ENCODE measurements around the gene GDE1.

GDE1 gene

DNA sequence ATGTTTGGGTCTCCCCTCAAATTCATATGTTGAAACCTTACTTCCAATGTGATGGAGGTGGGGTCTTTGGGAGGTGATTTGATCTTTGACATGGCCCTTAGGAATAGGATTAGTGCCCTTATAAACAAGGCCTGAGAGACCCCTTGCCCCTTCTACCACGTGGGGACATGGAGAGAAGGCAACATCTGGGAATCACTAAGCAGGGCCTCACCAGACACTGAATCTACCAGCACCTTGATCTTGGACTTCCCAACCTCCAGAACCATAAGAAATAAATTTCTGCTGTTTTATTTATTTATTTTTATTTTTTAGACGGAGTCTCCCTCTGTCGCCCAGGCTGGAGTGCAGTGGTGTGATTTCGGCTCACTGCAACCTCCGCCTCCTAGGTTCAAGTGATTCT is 40.1 kb downstream of the GDE1 start:
- Histone ChIP-seq H3K9ac (ENCODE audit: low read length) (no peak overlapping the region), H3K9me3 (ENCODE audit: insufficient read depth, low read length) (no peaks in the 10 kb centered on the region), H2AFZ (ENCODE audit: low read depth, low read length, severe bottlenecking) (no peak overlapping the region), H3K9me2 (replicated peaks; ENCODE audit: insufficient read depth, low read length) (no peaks in the 10 kb centered on the region), H4K20me1 (ENCODE audit: low read depth, low read length) (no peaks in the 10 kb centered on the region), H3F3A (ENCODE audit: insufficient read depth) (no peaks in the 10 kb centered on the region), H3K27ac (ENCODE audit: low read depth, low read length) (no peak overlapping the region), H3K27me3 (ENCODE audit: low read length) (no peaks in the 10 kb centered on the region), H3K4me2 (ENCODE audit: low read depth, low read length, poor library complexity, severe bottlenecking) (no peak overlapping the region), H3K79me2 (ENCODE audit: insufficient read depth, low read length) (no peaks in the 10 kb centered on the region), H3K4me3 (ENCODE audit: insufficient read depth, low read length, poor library complexity, severe bottlenecking) (no peak overlapping the region), H3K36me3 (ENCODE audit: low read length) (no peaks in the 10 kb centered on the region)
- TF ChIP-seq, protein P1, sequence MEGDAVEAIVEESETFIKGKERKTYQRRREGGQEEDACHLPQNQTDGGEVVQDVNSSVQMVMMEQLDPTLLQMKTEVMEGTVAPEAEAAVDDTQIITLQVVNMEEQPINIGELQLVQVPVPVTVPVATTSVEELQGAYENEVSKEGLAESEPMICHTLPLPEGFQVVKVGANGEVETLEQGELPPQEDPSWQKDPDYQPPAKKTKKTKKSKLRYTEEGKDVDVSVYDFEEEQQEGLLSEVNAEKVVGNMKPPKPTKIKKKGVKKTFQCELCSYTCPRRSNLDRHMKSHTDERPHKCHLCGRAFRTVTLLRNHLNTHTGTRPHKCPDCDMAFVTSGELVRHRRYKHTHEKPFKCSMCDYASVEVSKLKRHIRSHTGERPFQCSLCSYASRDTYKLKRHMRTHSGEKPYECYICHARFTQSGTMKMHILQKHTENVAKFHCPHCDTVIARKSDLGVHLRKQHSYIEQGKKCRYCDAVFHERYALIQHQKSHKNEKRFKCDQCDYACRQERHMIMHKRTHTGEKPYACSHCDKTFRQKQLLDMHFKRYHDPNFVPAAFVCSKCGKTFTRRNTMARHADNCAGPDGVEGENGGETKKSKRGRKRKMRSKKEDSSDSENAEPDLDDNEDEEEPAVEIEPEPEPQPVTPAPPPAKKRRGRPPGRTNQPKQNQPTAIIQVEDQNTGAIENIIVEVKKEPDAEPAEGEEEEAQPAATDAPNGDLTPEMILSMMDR (IDR thresholded peaks at IDR 0.05; ENCODE audit: insufficient read depth, low read length, poor library complexity, severe bottlenecking): no peak
- no peak for TF ChIP-seq EZH2phosphoT487 (conservative IDR thresholded peaks at IDR 0.05; ENCODE audit: low read length)

DNA sequence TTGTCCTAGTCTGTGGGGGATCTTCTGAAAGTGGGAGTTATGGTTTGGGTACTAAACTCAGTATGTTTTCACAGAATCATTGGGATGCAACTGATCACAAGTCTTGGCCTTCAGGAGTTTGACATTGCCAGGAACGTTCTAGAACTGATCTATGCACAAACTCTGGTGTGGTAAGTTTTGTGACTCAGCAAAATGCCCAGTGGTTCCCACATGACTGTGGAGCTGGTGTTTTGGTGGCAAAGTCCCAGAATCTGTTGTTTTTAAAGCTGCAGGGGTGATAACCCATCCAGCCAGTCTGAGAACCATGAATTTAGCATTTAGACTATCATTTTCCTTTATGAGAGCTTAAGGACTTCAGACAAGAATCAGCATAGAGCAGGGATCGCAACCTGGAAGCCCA is 40.6 kb downstream of the GDE1 start:
- TF ChIP-seq, protein P1 (IDR thresholded peaks at IDR 0.05; ENCODE audit: insufficient read depth, low read length, poor library complexity, severe bottlenecking): no peak
- no peak for TF ChIP-seq EZH2phosphoT487 (conservative IDR thresholded peaks at IDR 0.05; ENCODE audit: low read length)
- no peak overlapping the region for H3K4me2 ChIP-seq (ENCODE audit: low read depth, low read length, poor library complexity, severe bottlenecking)

DNA sequence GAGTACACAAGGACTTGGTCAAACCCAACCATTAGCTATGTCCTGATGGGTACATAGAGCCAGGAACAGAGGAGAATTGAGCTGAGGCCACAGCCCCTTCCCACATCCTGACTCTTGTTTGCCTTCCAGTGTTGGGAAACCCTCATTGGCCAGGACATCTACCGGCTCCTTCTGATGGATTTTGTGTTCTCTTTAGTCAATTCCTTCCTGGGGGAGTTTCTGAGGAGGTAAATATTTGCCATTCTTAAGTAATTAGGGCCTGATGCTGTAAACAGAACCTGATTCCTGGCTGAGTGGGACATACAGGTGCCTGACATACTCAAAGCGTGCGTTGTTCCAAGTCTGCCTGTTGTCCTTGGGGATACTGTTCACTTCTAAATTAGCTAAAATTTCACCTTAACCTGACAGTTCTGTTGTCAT is 42.6 kb downstream of the GDE1 start:
- Histone ChIP-seq H3K9me2 (replicated peaks; ENCODE audit: insufficient read depth, low read length) (no peaks in the 10 kb centered on the region), H3K9ac (ENCODE audit: low read length) (no peak overlapping the region), H3K36me3 (ENCODE audit: low read length) (no peaks in the 10 kb centered on the region), H3K4me3 (ENCODE audit: insufficient read depth, low read length, poor library complexity, severe bottlenecking) (no peak overlapping the region), H3F3A (ENCODE audit: insufficient read depth) (no peaks in the 10 kb centered on the region), H3K9me3 (ENCODE audit: insufficient read depth, low read length) (no peaks in the 10 kb centered on the region), H3K27me3 (ENCODE audit: low read length) (no peaks in the 10 kb centered on the region), H2AFZ (ENCODE audit: low read depth, low read length, severe bottlenecking) (no peak overlapping the region), H3K4me2 (ENCODE audit: low read depth, low read length, poor library complexity, severe bottlenecking) (no peak overlapping the region), H3K27ac (ENCODE audit: low read depth, low read length) (no peak overlapping the region), H3K79me2 (ENCODE audit: insufficient read depth, low read length) (no peaks in the 10 kb centered on the region), H4K20me1 (ENCODE audit: low read depth, low read length) (no peaks in the 10 kb centered on the region)
- no peak for TF ChIP-seq EZH2phosphoT487 (conservative IDR thresholded peaks at IDR 0.05; ENCODE audit: low read length)
- TF ChIP-seq, protein P1 (IDR thresholded peaks at IDR 0.05; ENCODE audit: insufficient read depth, low read length, poor library complexity, severe bottlenecking): no peak

More for the DNA sequence above, 40.6 kb downstream of the GDE1 start:
- H3K27me3 ChIP-seq (ENCODE audit: low read length): no peaks in the 10 kb centered on the region
- H3K9me2 ChIP-seq (replicated peaks; ENCODE audit: insufficient read depth, low read length): no peaks in the 10 kb centered on the region
- H2AFZ ChIP-seq (ENCODE audit: low read depth, low read length, severe bottlenecking): no peak overlapping the region
- H3K4me3 ChIP-seq (ENCODE audit: insufficient read depth, low read length, poor library complexity, severe bottlenecking): no peak overlapping the region
- H4K20me1 ChIP-seq (ENCODE audit: low read depth, low read length): no peaks in the 10 kb centered on the region
- H3K36me3 ChIP-seq (ENCODE audit: low read length): no peaks in the 10 kb centered on the region
- no peaks in the 10 kb centered on the region for H3F3A ChIP-seq (ENCODE audit: insufficient read depth)
- H3K79me2 ChIP-seq (ENCODE audit: insufficient read depth, low read length): no peaks in the 10 kb centered on the region
- H3K9ac ChIP-seq (ENCODE audit: low read length): no peak overlapping the region
- H3K9me3 ChIP-seq (ENCODE audit: insufficient read depth, low read length): no peaks in the 10 kb centered on the region
- no peak overlapping the region for H3K27ac ChIP-seq (ENCODE audit: low read depth, low read length)

Data from SU-DHL-6 (cell line).